Smooth muscle cell (in vitro differentiated cells): Measurements from ENCODE around the gene KIF18B. TPM values are rescaled to one million over a fixed set of nuclear protein-coding genes. Genes with fewer than 3 reads are reported as not detected.

Experiments
- DNase-seq: peaks from one replicate; lab custom pipeline; 2025; ENCODE audit not compliant: unreplicated experiment; lab: John Stamatoyannopoulos, UW
- H2AFZ ChIP-seq: fragments of 200-600 bp; sonication (generic); 2 replicates; pipeline ENCODE4 v1.6.0; 2016; ENCODE audit warnings: antibody characterized with exemption, low read depth, mild to moderate bottlenecking
- H3F3A ChIP-seq: fragments of 200-600 bp; sonication (generic); 2 replicates; pipeline ENCODE4 v1.6.0; 2017; ENCODE audit warnings: antibody characterized with exemption, low read depth
- H3K27ac ChIP-seq: fragments of 200-600 bp; sonication (generic); 2 replicates; pipeline ENCODE4 v1.5.1; 2016; ENCODE audit warnings: low read depth, mild to moderate bottlenecking
- H3K27me3 ChIP-seq: fragments of 200-600 bp; sonication (generic); 2 replicates; pipeline ENCODE4 v1.6.1; 2016; ENCODE audit warnings: low read depth, mild to moderate bottlenecking
- H3K36me3 ChIP-seq: fragments of 200-600 bp; sonication (generic); 2 replicates; pipeline ENCODE4 v1.5.1; 2016; ENCODE audit warnings: low read depth
- H3K4me1 ChIP-seq: fragments of 200-600 bp; sonication (generic); 2 replicates; pipeline ENCODE4 v1.5.1; 2016; ENCODE audit warnings: low read depth
- H3K4me2 ChIP-seq: fragments of 200-600 bp; sonication (generic); 2 replicates; pipeline ENCODE4 v1.6.0; 2016; ENCODE audit warnings: mild to moderate bottlenecking
- H3K4me3 ChIP-seq: fragments of 200-600 bp; sonication (generic); 2 replicates; pipeline ENCODE4 v1.5.1; 2016; ENCODE audit warnings: mild to moderate bottlenecking
- H3K79me2 ChIP-seq: fragments of 200-600 bp; sonication (generic); 2 replicates; pipeline ENCODE4 v1.6.0; 2016; ENCODE audit warnings: low read depth, mild to moderate bottlenecking
- H3K9ac ChIP-seq: fragments of 200-600 bp; sonication (generic); 2 replicates; pipeline ENCODE4 v1.6.0; 2016; ENCODE audit warnings: low read depth
- H3K9me3 ChIP-seq: fragments of 200-600 bp; sonication (generic); replicated peaks from 2 replicates; pipeline ENCODE4 v1.5.1; 2016; ENCODE audit warnings: low read depth
- H4K20me1 ChIP-seq: fragments of 200-600 bp; sonication (generic); 2 replicates; pipeline ENCODE4 v1.6.0; 2016; ENCODE audit warnings: low read depth
- CTCF ChIP-seq: fragments of 200-600 bp; sonication (generic); IDR thresholded peaks from 2 replicates; pipeline ENCODE4 v1.5.1; 2017; ENCODE audit warnings: borderline replicate concordance, mild to moderate bottlenecking, antibody characterized with exemption; ENCODE audit not compliant: insufficient read depth, poor library complexity, severe bottlenecking
- WGBS: methylation state at CpG from one replicate; pipeline ENCODE4 v1.1.7; 2016; ENCODE audit warnings: low lambda C conversion rate; 5-methylcytosine and 5-hydroxymethylcytosine counted together
- polyA plus RNA-seq: library from polyadenylated mRNA; unstranded; fragments of >200 nt; fragmentation: Nextera tagmentation; extraction: Ambion mirVana; gene quantifications from 2 replicates; pipeline ENCODE4 v1.2.1, GENCODE V29; 2016
- total RNA-seq: library from RNA; depleted of rRNA; stranded (reverse); fragments of >200 nt; gene quantifications from 2 replicates; pipeline ENCODE4 v1.2.3, GENCODE V29; 2014

The KIF18B gene
- total and polyA plus RNA-seq, 2 experiments from 2014 or later, result 2.7 to 3.4 TPM

DNA sequence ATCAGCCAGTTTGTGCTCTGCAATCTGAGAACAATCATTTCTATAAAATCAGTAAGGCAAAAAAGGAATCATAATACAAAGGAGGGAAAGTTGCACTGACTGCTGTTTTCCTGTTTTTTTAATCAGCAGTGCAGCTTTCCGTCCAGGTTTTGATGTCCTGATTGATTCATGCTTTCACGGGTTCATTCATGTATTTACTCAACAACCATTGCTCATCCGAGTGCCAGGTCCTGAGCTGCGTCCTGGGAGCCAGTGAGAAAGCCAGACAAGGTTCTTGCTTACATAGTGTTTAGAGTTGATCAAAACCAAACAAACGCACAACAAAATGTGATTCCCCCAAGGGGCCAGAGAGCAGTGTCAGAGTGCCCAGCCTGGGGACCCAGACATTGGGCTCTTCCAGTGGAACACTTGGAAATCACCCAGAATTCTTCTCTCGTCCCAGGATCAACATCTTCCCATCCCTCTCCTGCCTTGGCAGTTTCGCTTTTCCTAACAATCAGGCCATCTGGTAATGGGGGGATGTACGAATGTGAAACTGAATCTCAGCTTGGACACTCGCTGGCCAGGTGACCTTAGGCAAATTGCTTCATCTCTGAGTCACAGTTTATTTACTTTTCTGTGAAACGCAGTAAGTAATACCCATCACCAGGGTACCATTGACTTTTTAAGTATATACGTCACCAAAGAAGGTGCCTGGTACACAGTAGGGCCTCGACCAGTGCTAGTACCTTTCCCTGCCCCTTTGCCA lies 33.8 kb upstream of the KIF18B start:
- H3K36me3 ChIP-seq, result no peaks in the 10 kb centered on the region
- H3K27me3 ChIP-seq, result no peaks in the 10 kb centered on the region
- H2AFZ ChIP-seq, result no peak overlapping the region
- WGBS, result 78% methylated on average over 12 of the region's 12 CpGs
- no peaks in the 10 kb centered on the region for H3K9me3 ChIP-seq
- DNase-seq, result no peak
- no peak overlapping the region for H3K4me2 ChIP-seq
- H3K27ac ChIP-seq, result no peak overlapping the region
- H3F3A ChIP-seq, result no peaks in the 10 kb centered on the region
- no peak for TF ChIP-seq CTCF
- H3K79me2 ChIP-seq, result no peaks in the 10 kb centered on the region
- peaks cover 10% of the 10 kb centered on the region for H3K4me1 ChIP-seq
- no peak overlapping the region for H3K9ac ChIP-seq
- H4K20me1 ChIP-seq, result no peaks in the 10 kb centered on the region
- H3K4me3 ChIP-seq, result no peak overlapping the region

DNA sequence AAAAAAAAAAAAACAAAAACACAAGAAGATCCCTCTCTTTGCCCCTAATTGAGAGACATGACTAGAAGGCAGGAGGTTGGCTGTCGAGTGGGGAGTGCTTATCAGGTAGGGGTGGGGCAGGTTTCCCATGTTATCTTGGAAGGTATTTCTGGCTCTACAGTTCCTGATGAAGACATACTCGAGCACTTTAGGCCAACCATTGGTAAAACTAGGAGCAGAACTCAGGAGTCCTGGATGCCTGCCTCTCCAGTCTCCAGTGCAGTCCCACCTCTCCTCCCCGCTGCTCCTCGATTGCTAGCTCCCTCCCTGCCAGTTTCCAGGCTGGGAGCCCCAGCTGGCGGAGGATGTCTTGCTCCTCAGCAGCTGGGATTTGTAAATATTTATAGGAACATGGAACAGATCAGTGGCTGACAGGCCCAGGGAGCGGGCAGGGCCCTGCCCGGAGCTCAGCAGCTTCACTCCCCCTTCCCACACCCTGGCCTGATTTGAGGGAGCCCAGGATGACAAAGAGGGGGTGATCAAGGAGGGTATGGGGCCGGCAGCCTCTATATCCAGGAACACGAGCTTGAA lies 31.9 kb upstream of the KIF18B start:
- Histone ChIP-seq H3K9ac (no peak overlapping the region), H3K4me3 (no peak overlapping the region), H3F3A (no peaks in the 10 kb centered on the region), H3K4me2 (no peak overlapping the region), H3K4me1 (peaks cover 10% of the 10 kb centered on the region), H2AFZ (no peak overlapping the region), H3K27ac (no peak overlapping the region), H3K27me3 (no peaks in the 10 kb centered on the region), H3K36me3 (no peaks in the 10 kb centered on the region), H3K79me2 (no peaks in the 10 kb centered on the region), H4K20me1 (no peaks in the 10 kb centered on the region), H3K9me3 (no peaks in the 10 kb centered on the region)
- no peak for DNase-seq
- no peak for TF ChIP-seq CTCF
- 45% methylated on average over 9 of the region's 9 CpGs for WGBS

DNA sequence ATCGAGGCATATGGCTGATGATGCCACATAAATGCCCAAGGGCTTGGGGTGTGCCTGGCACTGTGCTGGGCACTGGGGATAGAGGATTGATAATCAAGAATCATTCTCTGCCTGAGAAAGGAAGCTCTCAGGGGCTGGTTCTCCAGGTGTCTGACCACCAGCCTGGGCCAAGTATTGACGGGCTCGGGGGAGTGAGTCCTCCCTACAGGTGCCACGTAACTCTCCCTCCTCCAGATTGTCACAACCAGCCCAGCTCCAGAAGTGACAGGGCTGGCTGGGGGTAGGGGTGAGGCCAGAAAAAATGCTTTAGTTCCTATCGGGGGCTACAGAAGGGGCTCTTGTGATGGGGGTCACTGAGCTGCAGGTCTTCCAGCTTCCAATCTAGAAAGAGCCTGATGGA lies 31.2 kb upstream of the KIF18B start:
- H3K27ac ChIP-seq, result no peak overlapping the region
- peaks cover 10% of the 10 kb centered on the region for H3K4me1 ChIP-seq
- DNase-seq, result no peak

More for the DNA sequence above, 31.2 kb upstream of the KIF18B start:
- no peaks in the 10 kb centered on the region for H3K36me3 ChIP-seq
- WGBS, result 97% methylated on average over 5 of the region's 5 CpGs
- no peaks in the 10 kb centered on the region for H3F3A ChIP-seq
- no peaks in the 10 kb centered on the region for H3K27me3 ChIP-seq
- H2AFZ ChIP-seq, result no peak overlapping the region
- TF ChIP-seq CTCF, result no peak
- H3K79me2 ChIP-seq, result no peaks in the 10 kb centered on the region
- no peak overlapping the region for H3K4me2 ChIP-seq
- no peaks in the 10 kb centered on the region for H4K20me1 ChIP-seq
- no peaks in the 10 kb centered on the region for H3K9me3 ChIP-seq
- no peak overlapping the region for H3K4me3 ChIP-seq
- H3K9ac ChIP-seq, result no peak overlapping the region
